Right lung (tissue), 5 donors: ENCODE results near the gene GIGYF2. TPM values are rescaled to one million over a fixed set of nuclear protein-coding genes. Genes with fewer than 3 reads are reported as not detected.

Experiments used
- DNase-seq, 2 donors: peaks; one replicate each; pipeline ENCODE4 v3.0.0-alpha.2; 2013
- polyA plus RNA-seq, 5 donors: library from polyadenylated mRNA; unstranded; fragments of 120-200 nt; gene quantifications; one replicate each; pipeline versions ENCODE4 v1.2.1 to v1.2.3, GENCODE V29; 2013; ENCODE audit warnings: inconsistent platforms in 1 of 5, low replicate concordance in 1 of 5; ENCODE audit not compliant: insufficient read length in 5 of 5, insufficient read depth in 1 of 5

GIGYF2 gene
- polyA plus RNA-seq, 5 donors, result 42.5 to 65.3 (median 62.1) TPM

GRCh38 chr2:232877940-232878511, 180.9 kb downstream of the GIGYF2 start:
- DNase-seq, result no peak

- no peak for DNase-seq
These were observed 181.9 kb downstream of the GIGYF2 start for GRCh38 chr2:232878855-232879617.

GRCh38 chr2:232879618-232880494, 182.7 kb downstream of the GIGYF2 start:
- no peak for DNase-seq

- no peak for DNase-seq
These were observed 183.7 kb downstream of the GIGYF2 start for GRCh38 chr2:232880764-232881351.

GRCh38 chr2:232882085-232882484, 185.0 kb downstream of the GIGYF2 start:
- DNase-seq, result no peak

- no peak for DNase-seq
These were observed 185.5 kb downstream of the GIGYF2 start for GRCh38 chr2:232882505-232883115.

- DNase-seq, result no peak
These were observed 186.1 kb downstream of the GIGYF2 start for GRCh38 chr2:232883116-232883721.

DNA sequence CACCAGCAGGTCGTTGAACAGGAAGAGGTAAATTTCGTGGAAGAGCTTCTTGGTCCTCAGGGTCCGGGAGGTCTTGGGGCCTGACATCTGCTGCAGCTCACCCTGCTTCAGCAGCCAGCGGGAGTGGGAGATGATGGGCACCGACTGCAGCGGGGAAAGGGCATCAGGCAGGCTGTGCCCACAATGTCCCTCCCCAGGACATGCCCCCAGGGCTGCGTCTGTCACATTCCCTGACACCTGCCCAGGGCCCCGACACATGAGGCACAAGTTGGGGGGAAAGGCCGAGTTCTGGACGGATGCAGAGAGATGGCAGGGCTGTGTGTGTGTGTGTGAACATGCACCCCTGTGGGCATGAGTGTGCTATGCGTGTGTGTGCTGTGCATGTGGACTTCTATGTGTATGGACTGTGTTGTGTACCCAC, 186.9 kb downstream of the GIGYF2 start:
- DNase-seq, result no peak

- no peak for DNase-seq
These were observed 187.6 kb downstream of the GIGYF2 start for GRCh38 chr2:232884549-232885263.

- DNase-seq, result no peak
These were observed 188.3 kb downstream of the GIGYF2 start for GRCh38 chr2:232885264-232885961.

- DNase-seq, result no peak
These were observed 189.0 kb downstream of the GIGYF2 start for GRCh38 chr2:232886176-232886575.

- DNase-seq, result no peak
These were observed 189.5 kb downstream of the GIGYF2 start for GRCh38 chr2:232886632-232887031.

GRCh38 chr2:232887171-232887850, 190.2 kb downstream of the GIGYF2 start:
- no peak for DNase-seq

- DNase-seq, result no peak
These were observed 191.1 kb downstream of the GIGYF2 start for GRCh38 chr2:232888099-232888836.

DNA sequence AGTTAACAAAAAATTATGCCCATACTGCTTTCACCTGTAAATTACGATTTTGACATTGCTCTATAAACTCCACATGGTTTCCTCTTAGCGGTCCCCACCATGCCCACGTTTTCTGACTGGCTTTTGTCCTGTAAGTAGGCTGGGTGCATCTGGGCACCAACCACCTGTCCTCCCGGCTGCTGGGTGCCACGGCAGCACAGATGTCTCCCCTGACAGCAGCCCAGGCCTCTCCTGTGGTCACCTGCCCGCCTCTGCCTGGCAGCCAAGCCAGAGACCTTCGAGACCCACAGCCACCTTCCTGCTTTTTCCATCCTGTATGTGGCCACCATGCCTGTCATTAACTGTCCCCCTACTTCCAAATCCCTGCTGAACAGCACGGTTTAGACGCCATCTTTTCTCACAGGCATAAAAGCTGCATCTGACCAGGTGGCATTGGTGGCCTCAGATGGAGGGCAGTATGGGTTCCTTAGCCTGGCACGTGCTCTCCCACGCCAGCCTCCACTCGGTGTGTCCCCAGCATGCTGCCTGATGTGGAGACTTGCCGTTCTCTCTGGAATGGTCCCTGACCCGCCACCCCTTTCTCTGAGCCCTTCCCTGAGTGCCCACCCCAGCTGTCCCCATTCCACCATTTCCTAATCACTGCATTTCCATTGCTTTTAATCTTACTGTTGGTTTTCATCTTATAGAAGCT, 191.9 kb downstream of the GIGYF2 start:
- DNase-seq, result no peak

GRCh38 chr2:232889876-232890401, 192.8 kb downstream of the GIGYF2 start:
- DNase-seq, result no peak

DNA sequence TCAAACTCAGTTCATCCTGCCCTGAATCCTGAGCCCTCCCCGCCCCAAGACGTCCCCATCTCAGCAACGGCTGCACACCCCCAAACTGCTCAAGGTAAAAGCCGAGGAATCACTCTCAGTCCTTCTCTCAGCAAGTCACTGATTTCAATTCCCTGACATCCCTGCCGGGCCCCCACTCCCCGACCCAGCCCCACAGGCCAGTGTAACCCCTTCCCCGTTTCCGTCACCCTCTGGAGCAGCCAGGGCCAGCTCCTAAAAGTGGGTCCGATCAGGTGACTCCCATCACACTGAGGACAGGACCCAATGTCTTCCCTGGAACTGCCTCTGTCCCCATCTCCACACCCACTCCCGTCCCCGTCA, 193.4 kb downstream of the GIGYF2 start:
- no peak for DNase-seq
